NCI-H2171 treated with DMSO at 0.1 percent for 48 hours (cell line): ENCODE measurements around the gene HAUS8.

ENCODE experiments used
- DNase-seq: peaks from one replicate; lab custom pipeline; 2025; lab: John Stamatoyannopoulos, UW

The HAUS8 gene

DNA sequence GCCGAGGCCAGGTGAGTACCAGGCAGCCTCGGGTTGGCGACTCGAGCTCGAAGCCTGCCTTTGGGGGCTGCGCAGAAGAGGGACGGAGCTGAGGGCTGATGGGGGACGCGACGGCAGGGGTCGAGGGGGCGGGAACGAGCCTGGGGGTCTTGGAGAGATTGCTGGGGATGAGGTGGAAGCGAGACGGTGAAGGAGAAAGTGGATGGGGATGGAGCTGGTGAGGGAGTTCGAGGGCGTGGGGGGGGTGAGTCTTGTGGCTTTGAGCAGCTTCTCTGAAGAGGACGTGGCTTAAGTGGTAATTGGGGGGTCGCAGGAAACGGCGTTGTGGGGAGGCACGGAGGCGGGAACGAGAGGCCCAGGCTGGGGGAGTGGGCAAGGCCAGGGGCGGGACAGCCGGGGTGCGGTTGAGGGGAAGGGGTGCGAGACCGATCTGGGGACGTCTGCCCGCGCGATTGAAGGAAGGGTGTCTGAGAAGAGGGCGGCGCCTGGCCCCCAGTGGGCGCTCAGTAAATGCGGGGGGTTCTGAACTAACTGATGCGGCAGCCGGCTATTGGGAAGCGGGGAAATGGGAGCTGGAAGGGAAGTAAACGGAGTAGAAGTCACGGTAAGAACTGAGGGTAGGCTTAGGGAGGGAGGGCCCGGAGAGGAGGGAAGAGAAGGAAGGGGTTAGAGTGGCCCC lies 751 bp upstream of the HAUS8 start:
- peak; percentile 17 for DNase-seq

GRCh38 chr19:17074634-17075034 lies 618 bp downstream of the HAUS8 start:
- no peak for DNase-seq

DNA sequence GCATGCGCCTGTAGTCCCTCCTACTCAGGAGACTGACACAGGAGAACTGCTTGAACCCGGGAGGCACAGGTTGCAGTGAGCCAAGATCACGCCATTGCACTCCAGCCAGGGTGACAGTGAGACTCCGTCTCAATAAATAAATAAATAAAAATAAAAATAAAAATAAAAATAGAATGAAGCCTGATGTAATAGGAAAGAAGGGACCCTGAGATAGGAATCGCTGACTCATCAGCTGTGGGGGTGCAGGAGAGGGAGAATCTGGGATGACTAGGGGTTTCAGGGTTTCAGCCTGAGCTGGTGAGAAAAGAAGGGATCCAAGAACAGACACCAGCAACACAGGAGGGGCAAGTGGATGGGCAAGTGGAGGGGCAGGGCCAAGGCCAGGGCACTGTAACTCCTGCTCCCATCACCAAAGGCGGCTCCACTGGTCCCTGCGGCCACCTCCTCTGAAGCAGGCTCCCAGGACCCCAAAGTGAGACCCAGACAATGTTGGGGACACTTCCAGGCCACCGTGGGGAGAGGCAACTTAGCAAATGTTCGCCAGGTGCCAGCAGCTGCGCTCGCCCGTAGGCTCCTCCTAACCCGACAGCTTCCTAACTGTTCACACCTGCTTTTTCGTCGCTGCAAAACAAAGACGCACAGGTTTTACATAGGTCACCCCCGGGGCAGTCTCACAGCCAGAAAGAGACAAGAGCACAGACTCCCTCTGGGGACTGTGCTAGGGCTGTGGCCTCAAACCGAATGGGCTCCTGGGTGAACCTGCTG lies 1.2 kb downstream of the HAUS8 start:
- DNase-seq, result peak; percentile 39

- no peak for DNase-seq
These were observed 4.3 kb downstream of the HAUS8 start for GRCh38 chr19:17070912-17071311.

GRCh38 chr19:17070421-17070820 lies 4.8 kb downstream of the HAUS8 start:
- peak; percentile 19 for DNase-seq

DNA sequence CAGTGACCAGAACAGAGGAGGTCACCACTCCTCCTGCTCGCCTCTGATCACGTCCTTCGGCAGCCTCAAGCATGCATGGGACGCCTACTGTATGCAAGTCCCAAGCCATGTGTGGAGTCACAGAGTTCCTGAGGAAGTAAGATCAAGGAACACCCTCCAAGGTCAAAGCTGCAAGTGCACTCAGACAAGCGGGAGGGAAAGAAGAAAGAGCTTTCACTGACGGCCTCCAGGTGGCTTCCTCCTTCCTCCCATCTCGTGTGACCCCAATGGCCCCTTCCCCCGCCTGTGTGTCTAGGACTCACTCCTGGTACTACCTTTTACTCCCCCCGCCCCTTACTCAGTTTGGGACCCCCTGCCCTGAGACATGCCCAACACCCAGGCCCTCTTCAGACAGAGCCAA lies 6.1 kb downstream of the HAUS8 start:
- no peak for DNase-seq

- DNase-seq, result no peak
These were observed 11.8 kb downstream of the HAUS8 start for GRCh38 chr19:17063428-17063827.

DNA sequence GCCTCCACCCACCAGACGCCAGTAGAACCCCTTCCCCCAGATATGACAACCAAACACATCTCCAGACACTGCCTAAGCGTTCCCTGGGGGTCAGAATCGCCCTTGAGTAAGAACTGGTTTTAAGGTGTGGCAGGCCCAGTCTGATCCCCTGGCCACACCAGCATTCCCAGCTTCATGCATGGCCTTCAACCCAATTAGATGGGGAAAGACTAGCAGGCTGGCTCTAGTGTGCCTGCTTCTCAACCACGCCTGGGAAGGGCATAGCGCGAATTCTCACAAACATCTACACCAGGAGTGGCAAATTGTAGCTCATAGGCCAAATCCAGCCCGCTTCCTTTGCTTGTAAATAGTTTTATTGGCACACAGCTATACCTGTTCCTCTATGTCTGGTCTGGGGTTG lies 13.6 kb downstream of the HAUS8 start:
- no peak for DNase-seq

DNA sequence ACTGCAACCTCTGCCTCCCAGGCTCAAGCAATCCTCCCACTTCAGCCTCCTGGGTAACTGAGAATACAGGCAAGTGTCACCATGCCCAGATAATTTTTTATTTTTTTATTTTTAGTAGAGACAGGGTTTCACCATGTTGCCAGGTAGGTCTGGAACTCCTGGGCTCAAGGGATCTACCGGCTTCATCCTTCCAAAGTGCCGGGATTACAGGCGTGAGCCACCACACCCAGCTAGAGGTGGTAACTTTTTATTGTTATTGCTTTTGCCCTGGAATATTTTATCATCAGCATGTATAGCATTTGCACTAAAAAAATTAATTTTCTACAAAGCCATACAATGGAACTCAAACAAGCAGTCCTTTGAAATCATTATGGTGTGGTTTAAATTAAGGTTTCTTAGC lies 14.0 kb downstream of the HAUS8 start:
- DNase-seq, result no peak

DNA sequence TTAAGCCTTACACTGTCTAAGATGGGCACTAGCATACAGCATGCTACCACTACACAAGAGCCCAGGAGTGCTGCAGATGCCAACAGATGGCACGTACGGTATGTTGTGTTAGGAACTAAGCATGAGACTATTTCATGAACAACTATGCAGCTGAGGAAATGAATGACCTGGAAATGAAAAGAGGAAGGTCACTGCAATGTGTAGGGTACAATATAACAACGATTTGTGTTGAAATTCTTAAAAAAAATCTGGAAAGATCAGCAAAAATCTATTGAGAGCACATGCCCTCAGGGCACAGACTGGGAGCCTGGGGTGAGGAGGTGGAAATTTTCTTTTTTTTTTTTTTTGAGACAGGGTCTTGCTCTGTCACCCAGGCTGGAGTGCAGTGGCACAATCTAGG lies 14.4 kb downstream of the HAUS8 start:
- DNase-seq, result no peak

- DNase-seq, result no peak
These were observed 17.0 kb downstream of the HAUS8 start for GRCh38 chr19:17058236-17058635.

GRCh38 chr19:17055636-17056035 lies 19.6 kb downstream of the HAUS8 start:
- no peak for DNase-seq

DNA sequence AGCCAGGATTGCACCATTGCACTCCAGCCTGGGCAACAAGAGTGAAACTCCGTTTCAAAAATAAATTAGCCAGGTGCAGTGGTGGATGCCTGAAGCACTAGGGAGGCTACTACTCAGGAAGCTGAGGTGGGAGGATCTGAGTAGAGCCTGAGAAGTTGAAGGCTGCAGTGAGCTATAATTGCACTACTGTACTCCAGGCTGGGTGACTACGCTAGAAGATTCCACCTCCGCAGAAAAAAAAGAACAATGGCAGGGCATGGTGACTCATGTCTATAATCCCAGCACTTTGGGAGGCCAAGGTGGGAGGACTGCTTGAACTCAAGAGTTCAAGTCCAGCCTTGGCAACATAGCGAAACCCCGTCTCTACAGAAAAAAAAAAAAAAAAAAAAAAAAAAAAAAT lies 20.5 kb downstream of the HAUS8 start:
- no peak for DNase-seq

- peak; percentile 62 for DNase-seq
These were observed 22.8 kb downstream of the HAUS8 start for GRCh38 chr19:17052439-17052838.

- no peak for DNase-seq
These were observed 25.5 kb downstream of the HAUS8 start for GRCh38 chr19:17049711-17050280.

DNA sequence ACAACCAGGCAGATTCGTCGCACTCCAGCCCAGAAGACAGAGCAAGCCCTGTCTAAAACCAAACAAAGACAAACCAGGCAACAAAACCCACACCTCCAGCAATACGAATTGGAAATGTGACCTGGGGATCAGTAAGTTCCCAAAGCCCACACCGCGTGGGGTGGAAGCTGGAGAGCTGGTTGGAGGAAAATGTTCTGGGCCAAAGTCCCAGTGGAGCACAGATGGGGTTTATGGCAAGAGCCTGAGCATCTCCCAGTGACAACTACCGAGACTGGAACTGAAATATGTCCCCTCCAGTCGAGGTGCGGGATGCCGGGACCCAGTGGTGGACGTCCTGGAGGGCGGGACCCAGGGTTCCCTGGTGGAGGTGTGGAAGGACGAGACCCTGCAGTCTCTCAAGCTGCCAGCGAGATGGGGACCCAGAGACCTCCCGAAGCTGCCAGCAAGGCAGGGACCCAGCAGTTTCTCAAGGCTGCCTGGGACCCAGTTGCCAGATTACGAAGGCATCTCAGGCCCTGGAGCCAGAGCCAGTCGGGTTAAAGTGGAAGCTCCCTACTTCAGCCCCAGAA lies 26.3 kb downstream of the HAUS8 start:
- no peak for DNase-seq

DNA sequence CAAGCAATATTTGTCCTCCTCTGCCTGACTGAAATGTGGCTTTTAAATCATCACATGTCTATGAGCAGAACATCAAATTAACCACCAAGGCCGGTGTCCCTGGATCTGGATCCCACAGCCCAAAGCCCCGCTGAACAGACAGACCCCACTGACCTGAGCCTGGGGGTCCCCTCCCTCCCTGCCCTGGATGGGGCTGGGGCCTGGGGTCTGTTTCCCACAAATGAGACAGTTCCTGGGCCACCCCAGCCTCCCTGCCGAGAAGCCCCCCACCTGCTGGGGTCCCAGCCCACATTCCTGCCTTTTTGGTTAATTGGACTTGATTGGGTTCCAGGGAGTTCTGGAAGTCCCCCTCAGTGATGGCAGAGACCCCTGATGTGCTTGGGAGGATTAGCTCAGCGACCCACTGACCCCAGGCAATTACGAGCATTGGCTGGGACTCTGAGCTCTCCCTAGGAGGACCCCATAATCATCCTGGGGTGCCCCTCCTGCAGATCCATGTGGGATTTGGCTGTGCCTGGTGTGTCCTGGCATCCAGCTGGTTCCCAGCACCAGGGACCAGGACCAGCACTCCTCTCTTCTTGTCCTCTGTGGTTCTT lies 29.2 kb downstream of the HAUS8 start:
- DNase-seq, result no peak

DNA sequence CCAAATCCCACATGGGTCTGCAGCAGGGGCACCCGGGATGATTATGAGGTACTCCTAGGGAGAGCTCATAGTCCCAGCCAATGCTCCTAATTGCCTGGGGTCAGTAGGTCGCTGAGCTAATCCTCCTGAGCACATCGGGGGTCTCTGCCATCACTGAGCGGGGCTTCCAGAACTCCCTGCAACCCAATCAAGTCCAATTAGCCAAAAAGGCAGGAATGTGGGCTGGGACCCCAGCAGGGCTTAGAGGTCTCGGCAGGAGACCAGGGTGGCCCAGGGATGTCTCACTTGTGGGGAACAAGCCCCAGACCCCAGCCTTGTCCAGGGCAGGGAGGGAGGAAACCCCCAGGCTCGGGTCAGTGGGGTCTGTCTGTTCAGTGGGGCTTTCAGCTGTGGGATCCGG lies 31.5 kb downstream of the HAUS8 start:
- DNase-seq, result no peak

- no peak for DNase-seq
These were observed 33.3 kb downstream of the HAUS8 start for GRCh38 chr19:17041976-17042375.

- DNase-seq, result no peak
These were observed 37.2 kb downstream of the HAUS8 start for GRCh38 chr19:17037966-17038500.

DNA sequence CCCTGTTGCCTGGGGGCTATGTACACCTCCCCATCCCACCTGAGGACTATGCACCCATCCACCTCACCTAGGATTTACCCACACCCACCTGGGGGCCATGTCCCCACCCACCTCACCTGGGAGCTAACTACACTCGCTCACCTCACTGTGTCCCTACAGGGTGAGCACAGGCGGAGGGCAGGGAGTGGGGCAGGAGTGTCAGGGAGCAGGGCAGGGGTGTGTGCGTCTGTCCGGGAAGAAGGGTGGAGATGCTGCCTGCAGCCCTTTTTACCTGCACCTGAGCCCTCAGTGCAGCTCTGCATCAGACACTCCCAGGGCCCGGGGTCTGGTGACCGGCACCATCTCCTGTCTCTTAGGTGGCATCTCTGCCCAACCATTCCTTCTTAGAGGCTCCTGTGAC lies 38.1 kb downstream of the HAUS8 start:
- no peak for DNase-seq

GRCh38 chr19:17036640-17037039 lies 38.6 kb downstream of the HAUS8 start:
- no peak for DNase-seq
